Measurements from ENCODE around the gene IDS. TPM values are rescaled to one million over a fixed set of nuclear protein-coding genes. Genes with fewer than 3 reads are reported as not detected.

The IDS gene
- total and polyA plus RNA-seq, 9 donors = 53.3 to 122 (median 76.1) TPM

GRCh38 chrX:149433051-149433450 lies 72.1 kb downstream of the IDS start:
- 67 to 81% (median 68%) methylated on average over 4 of the region's 4 CpGs for WGBS, 3 donors
- Histone ChIP-seq H3K27ac (no peak overlapping the region), H3K36me3 (no peaks in the 10 kb centered on the region), H3K4me1 (ENCODE audit: insufficient read depth) (no peaks in the 10 kb centered on the region), H3K9me3 (no peaks in the 10 kb centered on the region), H3K27me3 (no peaks in the 10 kb centered on the region), H3K4me3 (no peak overlapping the region)
- TF ChIP-seq EP300 (IDR thresholded peaks at IDR 0.05) (no peak), POLR2A (IDR thresholded peaks at IDR 0.05) (no peak)
- TF ChIP-seq, protein P1, sequence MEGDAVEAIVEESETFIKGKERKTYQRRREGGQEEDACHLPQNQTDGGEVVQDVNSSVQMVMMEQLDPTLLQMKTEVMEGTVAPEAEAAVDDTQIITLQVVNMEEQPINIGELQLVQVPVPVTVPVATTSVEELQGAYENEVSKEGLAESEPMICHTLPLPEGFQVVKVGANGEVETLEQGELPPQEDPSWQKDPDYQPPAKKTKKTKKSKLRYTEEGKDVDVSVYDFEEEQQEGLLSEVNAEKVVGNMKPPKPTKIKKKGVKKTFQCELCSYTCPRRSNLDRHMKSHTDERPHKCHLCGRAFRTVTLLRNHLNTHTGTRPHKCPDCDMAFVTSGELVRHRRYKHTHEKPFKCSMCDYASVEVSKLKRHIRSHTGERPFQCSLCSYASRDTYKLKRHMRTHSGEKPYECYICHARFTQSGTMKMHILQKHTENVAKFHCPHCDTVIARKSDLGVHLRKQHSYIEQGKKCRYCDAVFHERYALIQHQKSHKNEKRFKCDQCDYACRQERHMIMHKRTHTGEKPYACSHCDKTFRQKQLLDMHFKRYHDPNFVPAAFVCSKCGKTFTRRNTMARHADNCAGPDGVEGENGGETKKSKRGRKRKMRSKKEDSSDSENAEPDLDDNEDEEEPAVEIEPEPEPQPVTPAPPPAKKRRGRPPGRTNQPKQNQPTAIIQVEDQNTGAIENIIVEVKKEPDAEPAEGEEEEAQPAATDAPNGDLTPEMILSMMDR (IDR thresholded peaks at IDR 0.05) = no peak
- DNase-seq = no peak
- intact Hi-C loops (cut with DNase I) = no loop called here

Other genes starting within 250 kb of the IDS start
- gene EOLA1, start 35.7 kb upstream of the IDS start, total RNA-seq = 10 to 100 TPM in 6 of 7 donors, 1 to 10 TPM in 1; 8.7 to 23.6 (median 17.5) TPM
- 10 to 100 TPM; 17.2 to 27.5 TPM for gene EOLA1, start 35.7 kb upstream of the IDS start, polyA plus RNA-seq
- not detected for gene HSFX3, start 44.6 kb upstream of the IDS start, total RNA-seq
- gene HSFX3, start 44.6 kb upstream of the IDS start, polyA plus RNA-seq = not detected
- under 1 TPM in 1 of 7 donors, not detected in 6; 0.10 TPM for gene MAGEA9B, start 82.2 kb upstream of the IDS start, total RNA-seq
- not detected for gene MAGEA9B, start 82.2 kb upstream of the IDS start, polyA plus RNA-seq
- gene HSFX2, start 90.0 kb upstream of the IDS start, total RNA-seq = 1 to 10 TPM in 1 of 7 donors, under 1 TPM in 2, not detected in 4; 0.22 to 1.9 (median 0.66) TPM
- gene HSFX2, start 90.0 kb upstream of the IDS start, polyA plus RNA-seq = 1 to 10 TPM in 1 of 2 donors, under 1 TPM in 1; 0.70 to 1.7 TPM
- 10 to 100 TPM; 18.7 to 43.5 (median 36.7) TPM for gene TMEM185A, start 126.5 kb upstream of the IDS start, total RNA-seq
- 10 to 100 TPM; 30.1 to 63.1 TPM for gene TMEM185A, start 126.5 kb upstream of the IDS start, polyA plus RNA-seq
- gene MAGEA11, start 206.8 kb upstream of the IDS start, total RNA-seq = not detected
- gene MAGEA11, start 206.8 kb upstream of the IDS start, polyA plus RNA-seq = not detected

All from ovary (tissue), 9 donors.